K562 (cell line): ENCODE results near the gene FAM111B. TPM values are rescaled to one million over a fixed set of nuclear protein-coding genes. Genes with fewer than 3 reads are reported as not detected.

Experiments used
- BDP1 ChIP-seq: IDR thresholded peaks from 3 replicates; pipeline ENCODE4 v1.6.1; 2011; ENCODE audit not compliant: insufficient read length, insufficient read depth
- ETS2 ChIP-seq: IDR thresholded peaks from 2 replicates; pipeline ENCODE4 v1.6.1; 2016; ENCODE audit warnings: borderline replicate concordance, missing genetic modification characterization, mild to moderate bottlenecking, moderate library complexity, missing compliant biosample characterization; ENCODE audit not compliant: poor library complexity, severe bottlenecking
- HNRNPUL1 ChIP-seq: fragments of 200-400 bp; formaldehyde crosslinking; IDR thresholded peaks from 2 replicates; pipeline ENCODE4 v1.6.1; 2017; ENCODE audit warnings: low read length
- KAT7 ChIP-seq: sonication (generic); formaldehyde crosslinking; IDR thresholded peaks from 2 replicates; pipeline ENCODE4 v1.8.0; 2022; ENCODE audit warnings: missing genetic modification reagents, mild to moderate bottlenecking, borderline replicate concordance
- LEF1 ChIP-seq: fragments of 450-650 bp; IDR thresholded peaks from 2 replicates; pipeline ENCODE4 v1.6.1; 2016; ENCODE audit warnings: mild to moderate bottlenecking
- MCM3 ChIP-seq: fragments of 450-650 bp; IDR thresholded peaks from 2 replicates; pipeline ENCODE4 v1.6.1; 2016
- ZC3H8 ChIP-seq: fragments of 450-650 bp; IDR thresholded peaks from 2 replicates; pipeline ENCODE4 v1.6.1; 2017
- ZFP30 ChIP-seq: fragments of 250-450 bp; sonication (Bioruptor Pico); IDR thresholded peaks from 2 replicates; pipeline ENCODE4 v1.8.0; 2022; ENCODE audit warnings: moderate library complexity, mild to moderate bottlenecking, inconsistent platforms, borderline replicate concordance
- ZNF644 ChIP-seq: fragments of 200-800 bp; sonication (Bioruptor generic); IDR thresholded peaks from 2 replicates; pipeline ENCODE4 v1.6.1; 2016; ENCODE audit warnings: low read depth, missing genetic modification characterization, missing compliant biosample characterization
- ZNF780A ChIP-seq: fragments of 250-450 bp; sonication (Bioruptor Pico); IDR thresholded peaks from 2 replicates; pipeline ENCODE4 v1.5.0; 2021; ENCODE audit warnings: mild to moderate bottlenecking
- polyA plus RNA-seq, 8 experiments: library from polyadenylated mRNA; depleted of rRNA in 4 of 8; stranded (reverse) in 5 of 8; unstranded in 3 of 8; fragments of >200 nt; fragmentation: Nextera tagmentation in 2 of 8; fragmentation: Illumina TruSeq in 1 of 8; extraction: Ambion mirVana in 2 of 8; extraction: Trizol in 1 of 8; gene quantifications; 2 replicates each; pipeline versions ENCODE4 v1.2.1 to v1.2.3, GENCODE V29; 2011 to 2014; ENCODE audit warnings: inconsistent platforms in 1 of 8, missing spikeins in 1 of 8
- total RNA-seq, 7 experiments: library from RNA; depleted of rRNA in 6 of 7; stranded (reverse); fragments of >200 nt in 6 of 7; fragmentation: Illumina TruSeq in 2 of 7; extraction: Trizol in 2 of 7; gene quantifications; 2 replicates each; pipeline versions ENCODE4 v1.2.1 to v1.2.3, GENCODE V29; 2011 to 2021; ENCODE audit warnings: low replicate concordance in 1 of 7
- TF ChIP-seq, protein P1 (sequence below): fragments of 450-650 bp; IDR thresholded peaks from 2 replicates; pipeline ENCODE4 v1.6.1; 2016; ENCODE audit warnings: mild to moderate bottlenecking
- TF ChIP-seq, protein P2 (sequence below): fragments of 250-450 bp; sonication (Bioruptor Pico); IDR thresholded peaks from 2 replicates; pipeline ENCODE4 v1.5.0; 2021; ENCODE audit warnings: mild to moderate bottlenecking, moderate library complexity
- TF ChIP-seq, protein P3 (sequence below): fragments of 450-650 bp; IDR thresholded peaks from one replicate; pipeline ENCODE4 v1.6.1; 2018; ENCODE audit warnings: mild to moderate bottlenecking, moderate library complexity; ENCODE audit not compliant: partially characterized antibody
- TF ChIP-seq, protein P4 (sequence below): conservative IDR thresholded peaks from 2 replicates; pipeline ENCODE4 v1.6.1; 2011; ENCODE audit warnings: low read depth, mild to moderate bottlenecking, low read length; ENCODE audit not compliant: control insufficient read depth
- TF ChIP-seq, protein P5 (sequence below): fragments of 450-650 bp; formaldehyde crosslinking; IDR thresholded peaks from 2 replicates; pipeline ENCODE4 v1.4.0; 2020; ENCODE audit warnings: mild to moderate bottlenecking
- TF ChIP-seq, protein P6 (sequence below): IDR thresholded peaks from 2 replicates; pipeline ENCODE4 v1.6.1; 2014; ENCODE audit warnings: antibody characterized with exemption

FAM111B gene
- total and polyA plus RNA-seq, 9 of the 15 experiments (the other 6 are each of a cell fraction or from before 2014, with no cell fraction given) = 0.01 to 0.33 (median 0.06) TPM; not detected in 5

DNA sequence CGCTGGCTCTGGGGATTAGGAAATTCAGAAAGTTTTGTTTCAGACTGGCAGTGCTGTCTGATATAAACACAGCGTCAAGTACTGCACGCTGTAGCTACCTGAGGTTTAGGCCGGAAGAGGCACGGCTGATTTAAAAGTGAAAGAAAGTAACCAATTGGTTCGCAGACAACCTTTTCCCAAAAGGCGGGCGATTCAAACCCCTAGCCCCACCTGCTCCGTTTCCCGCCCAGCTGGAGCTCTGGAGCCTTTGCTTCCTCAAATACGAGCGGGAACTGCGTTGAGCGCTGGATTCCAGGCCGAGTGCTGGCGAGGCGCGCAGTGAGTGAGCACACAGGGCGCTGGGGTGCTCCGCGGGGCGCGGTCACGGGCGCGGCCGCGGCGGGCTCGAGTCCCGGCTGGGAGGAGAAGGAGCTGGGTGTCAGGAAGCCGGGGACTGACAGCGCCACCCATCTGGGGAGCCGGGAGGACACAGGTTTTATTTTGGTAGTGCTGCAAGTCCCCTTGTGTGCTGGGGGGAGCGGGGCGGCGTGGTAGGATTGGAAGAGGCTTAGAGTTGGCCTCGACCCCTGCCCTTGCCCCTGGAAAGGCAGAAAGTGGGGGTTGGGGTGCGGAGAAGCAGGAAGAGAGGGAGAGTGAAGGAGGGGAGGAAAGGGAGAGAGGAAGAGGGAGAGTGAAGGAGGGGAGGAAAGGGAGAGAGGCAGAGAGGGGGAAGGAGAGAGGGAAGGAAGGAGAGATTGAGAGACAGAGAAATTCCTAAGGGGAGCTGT is 37.7 kb downstream of the FAM111B start (continued):
- TF ChIP-seq KAT7 = peak; percentile 66; the same call in 1 of the 2 replicates
- TF ChIP-seq, protein P1, sequence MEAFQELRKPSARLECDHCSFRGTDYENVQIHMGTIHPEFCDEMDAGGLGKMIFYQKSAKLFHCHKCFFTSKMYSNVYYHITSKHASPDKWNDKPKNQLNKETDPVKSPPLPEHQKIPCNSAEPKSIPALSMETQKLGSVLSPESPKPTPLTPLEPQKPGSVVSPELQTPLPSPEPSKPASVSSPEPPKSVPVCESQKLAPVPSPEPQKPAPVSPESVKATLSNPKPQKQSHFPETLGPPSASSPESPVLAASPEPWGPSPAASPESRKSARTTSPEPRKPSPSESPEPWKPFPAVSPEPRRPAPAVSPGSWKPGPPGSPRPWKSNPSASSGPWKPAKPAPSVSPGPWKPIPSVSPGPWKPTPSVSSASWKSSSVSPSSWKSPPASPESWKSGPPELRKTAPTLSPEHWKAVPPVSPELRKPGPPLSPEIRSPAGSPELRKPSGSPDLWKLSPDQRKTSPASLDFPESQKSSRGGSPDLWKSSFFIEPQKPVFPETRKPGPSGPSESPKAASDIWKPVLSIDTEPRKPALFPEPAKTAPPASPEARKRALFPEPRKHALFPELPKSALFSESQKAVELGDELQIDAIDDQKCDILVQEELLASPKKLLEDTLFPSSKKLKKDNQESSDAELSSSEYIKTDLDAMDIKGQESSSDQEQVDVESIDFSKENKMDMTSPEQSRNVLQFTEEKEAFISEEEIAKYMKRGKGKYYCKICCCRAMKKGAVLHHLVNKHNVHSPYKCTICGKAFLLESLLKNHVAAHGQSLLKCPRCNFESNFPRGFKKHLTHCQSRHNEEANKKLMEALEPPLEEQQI = no peak
- TF ChIP-seq, protein P2, sequence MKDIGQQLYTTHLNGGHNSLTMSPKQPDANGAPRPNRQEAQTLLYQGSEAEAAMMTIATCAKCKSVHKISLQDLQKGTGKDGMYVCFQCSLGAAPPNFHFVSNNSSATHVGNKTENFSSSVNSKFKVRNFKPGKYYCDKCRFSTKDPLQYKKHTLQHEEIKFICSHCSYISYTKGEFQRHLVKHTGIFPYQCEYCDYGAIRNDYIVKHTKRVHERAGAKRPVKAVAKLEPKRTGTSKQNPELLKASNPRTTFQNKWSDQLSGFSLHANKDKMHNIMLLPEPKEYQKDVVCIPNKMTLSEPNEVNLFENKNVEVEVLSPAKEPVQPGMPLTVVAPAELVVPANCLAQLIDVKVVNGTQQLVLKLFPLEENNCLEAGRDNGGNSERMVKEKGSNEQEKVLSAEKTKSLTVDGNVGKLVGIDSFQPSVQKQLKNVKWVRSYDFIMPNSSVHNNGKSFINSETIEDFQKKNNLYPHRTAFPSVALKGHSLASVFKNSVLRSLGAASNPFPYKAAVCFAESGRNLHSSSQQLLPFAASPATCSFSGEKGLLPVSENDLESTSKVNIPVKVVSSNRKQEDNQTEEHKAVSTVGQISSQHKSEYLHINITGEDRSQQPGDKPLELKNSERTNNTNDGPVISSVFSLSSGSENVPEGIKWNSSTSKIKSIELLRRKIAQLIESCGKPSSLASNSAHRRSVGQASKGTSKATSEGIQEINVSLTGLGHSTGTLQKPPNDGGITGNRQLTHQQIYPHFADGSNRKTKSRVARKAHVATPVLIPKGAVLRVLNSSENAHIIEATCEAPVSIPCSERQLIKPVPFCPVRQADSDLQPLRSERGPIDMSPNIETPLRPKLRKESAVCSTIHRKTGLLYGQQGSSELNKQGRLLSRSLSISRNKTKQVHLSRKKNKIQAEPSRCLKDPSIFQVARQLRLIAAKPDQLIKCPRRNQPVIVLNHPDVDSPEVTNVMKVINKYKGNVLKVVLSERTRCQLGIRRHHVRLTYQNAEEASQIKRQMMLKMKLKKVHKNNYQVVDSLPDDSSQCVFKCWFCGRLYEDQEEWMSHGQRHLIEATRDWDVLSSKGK (CRISPR knock-in tag) = no peak
- no peak for TF ChIP-seq ZFP30
- no peak for TF ChIP-seq ZC3H8
- TF ChIP-seq, protein P3, sequence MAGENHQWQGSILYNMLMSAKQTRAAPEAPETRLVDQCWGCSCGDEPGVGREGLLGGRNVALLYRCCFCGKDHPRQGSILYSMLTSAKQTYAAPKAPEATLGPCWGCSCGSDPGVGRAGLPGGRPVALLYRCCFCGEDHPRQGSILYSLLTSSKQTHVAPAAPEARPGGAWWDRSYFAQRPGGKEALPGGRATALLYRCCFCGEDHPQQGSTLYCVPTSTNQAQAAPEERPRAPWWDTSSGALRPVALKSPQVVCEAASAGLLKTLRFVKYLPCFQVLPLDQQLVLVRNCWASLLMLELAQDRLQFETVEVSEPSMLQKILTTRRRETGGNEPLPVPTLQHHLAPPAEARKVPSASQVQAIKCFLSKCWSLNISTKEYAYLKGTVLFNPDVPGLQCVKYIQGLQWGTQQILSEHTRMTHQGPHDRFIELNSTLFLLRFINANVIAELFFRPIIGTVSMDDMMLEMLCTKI = no peak
- TF ChIP-seq HNRNPUL1 = no peak
- no peak for TF ChIP-seq ETS2
- no peak for TF ChIP-seq BDP1
- no peak for TF ChIP-seq ZNF780A (CRISPR knock-in tag)
- TF ChIP-seq, protein P4, sequence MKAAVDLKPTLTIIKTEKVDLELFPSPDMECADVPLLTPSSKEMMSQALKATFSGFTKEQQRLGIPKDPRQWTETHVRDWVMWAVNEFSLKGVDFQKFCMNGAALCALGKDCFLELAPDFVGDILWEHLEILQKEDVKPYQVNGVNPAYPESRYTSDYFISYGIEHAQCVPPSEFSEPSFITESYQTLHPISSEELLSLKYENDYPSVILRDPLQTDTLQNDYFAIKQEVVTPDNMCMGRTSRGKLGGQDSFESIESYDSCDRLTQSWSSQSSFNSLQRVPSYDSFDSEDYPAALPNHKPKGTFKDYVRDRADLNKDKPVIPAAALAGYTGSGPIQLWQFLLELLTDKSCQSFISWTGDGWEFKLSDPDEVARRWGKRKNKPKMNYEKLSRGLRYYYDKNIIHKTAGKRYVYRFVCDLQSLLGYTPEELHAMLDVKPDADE = no peak
- TF ChIP-seq LEF1 = no peak
- TF ChIP-seq MCM3 = no peak
- TF ChIP-seq, protein P5, sequence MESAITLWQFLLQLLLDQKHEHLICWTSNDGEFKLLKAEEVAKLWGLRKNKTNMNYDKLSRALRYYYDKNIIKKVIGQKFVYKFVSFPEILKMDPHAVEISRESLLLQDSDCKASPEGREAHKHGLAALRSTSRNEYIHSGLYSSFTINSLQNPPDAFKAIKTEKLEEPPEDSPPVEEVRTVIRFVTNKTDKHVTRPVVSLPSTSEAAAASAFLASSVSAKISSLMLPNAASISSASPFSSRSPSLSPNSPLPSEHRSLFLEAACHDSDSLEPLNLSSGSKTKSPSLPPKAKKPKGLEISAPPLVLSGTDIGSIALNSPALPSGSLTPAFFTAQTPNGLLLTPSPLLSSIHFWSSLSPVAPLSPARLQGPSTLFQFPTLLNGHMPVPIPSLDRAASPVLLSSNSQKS (CRISPR knock-in tag) = no peak
- 0 out of 2 replicates have a peak, but pooled peaks have one; percentile 60 for TF ChIP-seq ZNF644 (tag)
- TF ChIP-seq, protein P6, sequence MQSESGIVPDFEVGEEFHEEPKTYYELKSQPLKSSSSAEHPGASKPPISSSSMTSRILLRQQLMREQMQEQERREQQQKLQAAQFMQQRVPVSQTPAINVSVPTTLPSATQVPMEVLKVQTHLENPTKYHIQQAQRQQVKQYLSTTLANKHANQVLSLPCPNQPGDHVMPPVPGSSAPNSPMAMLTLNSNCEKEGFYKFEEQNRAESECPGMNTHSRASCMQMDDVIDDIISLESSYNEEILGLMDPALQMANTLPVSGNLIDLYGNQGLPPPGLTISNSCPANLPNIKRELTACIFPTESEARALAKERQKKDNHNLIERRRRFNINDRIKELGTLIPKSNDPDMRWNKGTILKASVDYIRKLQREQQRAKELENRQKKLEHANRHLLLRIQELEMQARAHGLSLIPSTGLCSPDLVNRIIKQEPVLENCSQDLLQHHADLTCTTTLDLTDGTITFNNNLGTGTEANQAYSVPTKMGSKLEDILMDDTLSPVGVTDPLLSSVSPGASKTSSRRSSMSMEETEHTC = no peak
